HG02623 (cell line): ENCODE results near the gene TBPL2.
"Not testable (repeated sequence)": the region's sequence is repeated elsewhere in the genome, so short reads cannot be mapped to it uniquely, and the experiment has no call there.

Experiments
- ATAC-seq: cut with Tn5 transposase; IDR thresholded peaks from one replicate; pipeline ENCODE4 v1.9.1; 2021; ENCODE audit warnings: moderate library complexity; ENCODE audit not compliant: unreplicated experiment

Gene TBPL2

DNA sequence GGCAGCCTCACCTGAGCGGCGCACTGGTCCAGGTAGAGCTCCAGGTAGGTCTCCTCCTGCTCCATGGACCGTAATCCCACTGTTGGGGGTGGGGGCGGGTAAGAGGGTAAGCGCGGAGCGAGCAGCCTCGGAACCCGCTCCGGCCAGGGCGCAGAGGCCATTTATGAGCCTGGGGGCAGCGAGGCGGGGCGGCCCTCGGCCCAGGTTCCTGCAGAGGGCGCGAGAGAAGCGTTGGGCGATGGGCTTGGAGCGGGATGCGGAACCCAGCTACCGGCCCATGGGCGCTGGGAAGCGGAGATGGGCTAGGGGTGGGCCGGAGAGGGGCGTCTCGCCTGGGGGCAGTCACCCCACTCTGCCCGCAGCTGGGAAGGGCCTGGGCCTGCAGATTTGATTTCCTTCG lies at the start of gene TBPL2:
Gene TBPL2, minus strand, starts transcription at position 232 of the 400 bp plus-strand sequence. Its CDS starts 167 bp downstream, at position 65.
- ATAC-seq = no peak

DNA sequence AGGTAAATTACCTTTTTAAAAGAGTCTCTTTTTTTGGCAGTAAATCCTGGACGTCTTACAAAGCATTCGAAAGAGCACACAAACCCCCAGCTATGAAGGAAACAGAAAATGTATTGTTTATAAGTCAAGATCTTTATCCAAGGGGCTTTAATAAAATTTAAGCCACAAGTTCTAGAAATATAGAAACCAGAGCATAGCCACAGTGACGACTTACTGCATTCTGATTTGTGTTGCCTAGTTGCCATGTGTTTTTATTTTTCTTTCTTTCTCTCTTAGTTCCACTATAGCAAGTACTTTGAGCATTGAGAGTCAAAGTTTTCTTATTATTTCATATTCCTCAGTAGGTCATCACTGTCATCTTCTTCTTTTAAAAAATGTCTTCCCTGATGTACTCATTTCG lies 47.8 kb upstream of the TBPL2 start:
- no peak for ATAC-seq

DNA sequence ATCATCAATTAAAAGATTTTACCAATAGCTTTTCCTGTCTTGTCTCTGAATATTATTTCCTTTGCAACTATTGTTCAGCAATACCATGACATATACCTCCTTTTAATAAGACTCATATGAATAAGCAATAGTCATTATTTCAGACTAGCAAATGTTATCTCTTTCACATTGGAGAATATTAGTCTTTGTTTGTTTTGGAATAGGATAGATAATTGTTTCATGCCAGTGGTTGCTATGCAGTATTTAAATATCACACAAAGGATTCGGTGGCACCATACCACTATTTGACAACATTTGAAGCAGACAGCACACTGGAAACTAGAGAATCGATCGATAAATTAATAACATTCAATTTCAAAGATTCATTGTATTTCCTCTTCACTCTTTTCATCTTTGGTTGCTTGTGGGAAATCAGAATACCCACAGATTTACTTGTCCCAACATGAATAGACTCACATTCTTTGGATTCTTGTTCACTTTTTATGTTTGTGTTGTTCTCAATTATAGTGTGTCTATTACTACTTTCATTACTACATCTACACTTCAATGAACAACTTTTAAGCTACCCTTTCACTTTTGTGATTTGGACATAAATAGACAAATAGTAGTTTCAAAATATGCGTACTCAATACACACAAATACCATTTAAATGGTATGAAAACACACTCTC lies 42.7 kb upstream of the TBPL2 start:
- no peak for ATAC-seq

DNA sequence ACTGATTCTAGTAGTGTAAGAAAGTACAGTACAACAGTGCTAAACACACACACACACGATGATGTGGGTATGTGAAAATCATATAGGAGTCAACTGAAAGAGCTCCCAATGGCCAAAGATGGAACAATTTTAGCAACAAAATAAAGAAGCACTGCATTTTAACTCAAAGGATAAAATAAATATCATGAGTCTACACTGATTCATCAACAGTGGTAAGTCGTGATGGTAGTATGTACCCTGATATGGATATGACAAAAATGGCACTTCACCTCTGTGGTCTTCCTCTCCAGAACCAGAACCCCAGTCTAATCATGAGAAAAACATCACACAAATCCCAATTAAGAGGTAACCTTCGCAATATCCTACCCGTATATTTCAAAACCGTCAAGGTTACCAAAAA lies 41.4 kb upstream of the TBPL2 start:
- ATAC-seq = no peak

DNA sequence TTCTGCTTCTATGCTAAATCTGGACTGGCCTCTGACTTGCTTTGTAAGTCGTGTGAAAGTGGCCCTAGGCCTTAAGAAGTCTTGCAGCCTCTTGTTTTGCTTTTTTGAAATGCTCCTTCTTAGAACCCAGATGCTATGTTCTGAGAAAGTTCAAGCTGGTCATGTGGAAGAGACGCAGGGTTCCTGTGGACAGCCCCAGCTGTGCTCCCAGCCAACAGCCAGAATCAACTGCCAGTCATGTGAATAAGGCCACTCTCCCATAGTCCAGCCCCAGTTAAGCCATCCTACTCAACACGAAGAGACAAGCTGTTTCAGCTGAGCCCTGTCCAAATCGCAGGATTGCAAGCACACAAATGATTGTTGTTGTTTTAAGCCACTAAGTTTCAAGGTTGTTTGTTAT lies 37.3 kb upstream of the TBPL2 start:
- ATAC-seq = no peak

DNA sequence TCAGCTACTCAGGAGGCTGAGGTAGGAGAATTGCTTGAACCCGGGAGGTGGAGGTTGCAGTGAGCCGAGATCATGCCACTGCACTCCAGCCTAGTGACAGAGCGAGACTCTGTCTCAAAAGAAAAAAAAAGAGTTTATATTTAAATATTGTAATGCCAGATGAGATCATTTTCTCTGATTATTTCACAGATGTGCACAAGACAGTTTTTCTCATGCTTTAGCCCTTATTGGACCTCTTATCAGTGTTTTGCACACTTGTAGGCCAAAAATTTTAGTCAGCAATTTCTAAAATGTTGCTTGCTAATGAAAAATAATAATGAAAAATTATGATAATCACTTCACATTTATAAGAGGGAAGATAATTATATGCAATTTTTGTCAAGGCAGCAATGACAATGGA lies 36.0 kb upstream of the TBPL2 start:
- not testable (repeated sequence) for ATAC-seq

DNA sequence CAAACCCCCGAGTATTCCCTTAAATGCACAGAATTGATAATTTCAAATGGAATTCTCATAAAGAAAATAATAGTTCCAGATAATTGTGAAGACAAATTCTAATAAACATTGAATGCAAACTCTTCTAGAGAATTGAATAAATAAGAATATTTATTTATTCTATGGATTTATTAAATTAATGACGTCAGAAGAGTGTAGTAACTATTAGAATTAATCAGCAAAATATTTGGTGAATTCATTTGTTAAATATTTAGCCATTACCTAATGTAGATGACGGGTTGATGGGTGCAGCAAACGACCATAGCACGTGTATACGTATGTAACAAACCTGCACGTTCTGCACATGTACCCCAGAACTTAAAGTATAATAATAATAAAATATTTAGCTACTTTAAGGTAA lies 33.4 kb upstream of the TBPL2 start:
- ATAC-seq = no peak

DNA sequence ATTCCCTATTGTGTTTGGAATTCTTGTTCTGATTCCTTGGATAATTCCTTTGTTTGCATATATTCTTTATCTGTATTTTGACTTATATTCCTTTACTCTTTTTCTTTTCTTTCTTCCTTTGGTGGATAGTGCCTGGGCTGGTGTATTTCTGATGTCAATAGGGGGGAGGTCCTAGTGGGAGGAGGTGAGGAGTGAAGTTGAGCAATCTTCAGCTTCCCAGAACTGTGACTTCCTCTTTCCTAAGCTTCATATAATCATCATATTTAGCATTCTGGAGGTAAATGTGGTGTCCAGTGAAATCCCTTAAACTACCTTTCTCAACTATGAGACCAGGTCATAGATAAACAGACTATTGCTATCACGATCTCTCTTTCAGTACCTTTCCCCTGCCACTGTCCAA lies 29.6 kb upstream of the TBPL2 start:
- ATAC-seq = no peak

DNA sequence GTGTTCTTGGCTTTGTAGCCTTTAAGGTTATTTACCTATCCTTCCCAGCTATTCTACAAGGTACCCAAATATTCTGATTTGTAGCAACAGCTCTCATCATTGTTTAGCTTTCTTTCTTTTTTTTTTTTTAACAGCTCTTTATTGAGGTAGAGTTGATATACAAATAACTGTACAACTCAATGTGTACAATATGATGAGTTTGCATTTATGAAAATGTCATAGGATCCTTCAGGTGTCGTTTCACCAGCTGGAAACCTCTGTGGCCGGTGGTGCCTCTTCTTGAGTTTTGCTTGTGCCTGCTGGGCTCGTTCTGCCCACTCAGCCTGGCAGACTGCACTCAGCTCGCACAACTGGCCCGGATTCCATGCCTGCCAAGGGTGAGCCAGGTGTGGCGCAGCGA lies 26.9 kb upstream of the TBPL2 start:
- no peak for ATAC-seq

DNA sequence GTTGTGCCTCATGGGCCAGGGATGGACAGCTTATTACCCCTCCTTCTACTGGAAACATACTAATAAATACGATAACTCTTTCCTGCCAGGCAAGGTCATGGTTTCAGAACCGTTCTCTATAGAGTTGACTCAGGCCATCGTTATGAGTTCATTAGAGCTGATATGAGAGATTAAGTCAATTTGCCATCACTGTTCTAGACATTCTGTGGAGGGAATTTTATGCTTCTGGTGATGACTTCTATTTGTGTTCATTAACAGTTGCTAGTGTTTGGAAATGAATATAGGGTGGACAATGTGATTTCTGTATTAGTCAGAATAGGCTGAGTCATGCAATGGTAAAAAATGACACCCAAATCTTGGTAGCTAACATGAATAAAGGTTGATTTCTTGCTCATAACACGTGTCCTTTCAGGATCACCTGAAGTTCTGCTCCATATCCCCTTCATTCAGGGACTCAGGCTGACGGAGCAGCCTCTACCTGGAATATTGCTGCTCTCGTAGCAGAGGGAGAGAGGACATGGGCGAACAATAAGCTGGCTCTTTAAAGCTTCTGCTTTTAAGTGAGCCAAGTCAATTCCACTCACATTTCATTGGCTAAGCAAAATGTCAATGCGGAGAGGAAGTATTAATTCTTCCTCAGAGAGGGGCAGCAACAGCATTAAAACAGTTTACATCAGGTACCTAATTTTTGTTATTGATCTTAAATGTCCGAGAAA lies 18.5 kb upstream of the TBPL2 start:
- peak; percentile 85 for ATAC-seq

DNA sequence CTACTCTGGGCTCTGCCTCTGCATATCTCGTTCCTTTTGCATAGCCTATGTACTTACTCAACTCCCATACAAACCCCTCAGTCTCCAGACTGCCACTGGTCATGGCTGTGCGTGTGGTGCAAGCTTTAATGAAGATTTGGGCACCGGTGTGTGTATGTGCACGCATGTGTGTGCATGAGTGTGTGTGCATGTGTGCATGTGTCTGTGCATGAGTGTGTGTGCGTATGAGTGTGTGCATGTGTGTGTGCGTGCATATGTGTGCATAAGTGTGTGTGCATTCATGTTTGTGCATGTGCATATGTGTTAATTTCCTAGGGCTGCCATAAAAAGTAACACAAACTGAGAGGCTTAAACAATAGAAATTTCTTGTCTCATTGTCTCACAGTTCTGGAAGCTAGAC lies 17.1 kb upstream of the TBPL2 start:
- ATAC-seq = no peak

DNA sequence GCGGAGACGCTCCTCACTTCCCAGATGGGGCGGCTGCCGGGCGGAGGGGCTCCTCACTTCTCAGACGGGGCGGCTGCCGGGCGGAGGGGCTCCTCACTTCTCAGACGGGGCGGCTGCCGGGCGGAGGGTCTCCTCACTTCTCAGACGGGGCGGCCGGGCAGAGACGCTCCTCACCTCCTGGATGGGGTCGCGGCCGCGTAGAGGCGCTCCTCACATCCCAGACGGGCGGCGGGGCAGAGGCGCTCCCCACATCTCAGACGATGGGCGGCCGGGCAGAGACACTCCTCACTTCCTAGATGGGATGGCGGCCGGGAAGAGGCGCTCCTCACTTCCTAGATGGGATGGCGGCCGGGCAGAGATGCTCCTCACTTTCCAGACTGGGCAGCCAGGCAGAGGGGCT lies 16.0 kb upstream of the TBPL2 start:
- ATAC-seq = not testable (repeated sequence)

DNA sequence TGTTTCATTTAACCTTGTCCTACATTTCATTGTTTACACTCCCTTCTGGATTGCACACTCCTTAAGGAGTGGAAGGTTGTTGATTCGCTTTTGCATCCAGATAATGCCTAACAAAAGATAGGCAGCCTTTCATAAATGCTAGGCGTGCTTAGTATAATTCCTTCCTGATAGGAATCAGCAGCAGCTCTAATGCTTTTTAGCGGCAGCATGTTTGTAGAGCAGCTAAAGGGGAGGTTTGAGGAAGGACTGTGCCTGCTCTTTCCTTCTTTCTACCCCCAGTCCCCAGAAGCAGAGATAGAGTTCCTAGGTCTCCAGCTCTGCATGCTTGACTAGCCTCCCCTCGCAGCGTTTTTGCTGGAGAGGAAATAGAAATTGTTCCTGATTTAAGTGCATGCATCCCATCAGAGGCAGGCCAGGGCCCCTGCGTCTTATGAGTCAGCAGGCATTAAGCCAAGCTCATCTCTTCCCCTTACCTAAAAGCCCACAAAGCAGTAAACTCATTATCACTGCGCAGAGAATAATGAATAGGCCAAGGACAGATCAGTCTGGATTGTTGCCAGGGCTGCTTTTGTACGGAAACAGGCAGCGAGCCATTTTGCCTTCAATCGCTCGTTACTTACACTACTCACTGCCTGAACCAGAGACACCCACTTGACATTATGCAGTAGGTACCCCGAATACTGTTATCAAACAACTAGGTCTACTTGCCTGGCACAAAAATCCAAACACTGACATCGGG lies 14.0 kb upstream of the TBPL2 start:
- no peak for ATAC-seq

DNA sequence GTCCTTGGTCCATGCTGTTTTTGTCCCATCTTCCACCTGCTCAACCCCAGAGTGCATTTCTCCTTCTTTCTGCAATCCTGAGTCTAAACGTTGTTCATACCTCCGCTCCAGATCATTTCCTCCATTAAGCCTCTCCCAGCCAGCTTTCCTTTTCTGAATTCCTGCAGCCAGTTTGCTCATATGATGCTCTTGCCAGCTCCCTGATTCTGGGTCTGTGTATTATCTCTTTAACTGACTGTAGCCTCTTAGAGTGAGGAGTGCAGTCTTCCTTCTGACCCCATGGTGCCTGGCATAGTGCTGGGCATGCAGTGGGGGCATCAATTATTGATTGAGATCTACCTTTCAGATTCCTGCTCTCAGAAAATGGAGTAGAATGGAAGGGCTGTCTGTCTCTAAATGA lies 11.5 kb upstream of the TBPL2 start:
- ATAC-seq = no peak

DNA sequence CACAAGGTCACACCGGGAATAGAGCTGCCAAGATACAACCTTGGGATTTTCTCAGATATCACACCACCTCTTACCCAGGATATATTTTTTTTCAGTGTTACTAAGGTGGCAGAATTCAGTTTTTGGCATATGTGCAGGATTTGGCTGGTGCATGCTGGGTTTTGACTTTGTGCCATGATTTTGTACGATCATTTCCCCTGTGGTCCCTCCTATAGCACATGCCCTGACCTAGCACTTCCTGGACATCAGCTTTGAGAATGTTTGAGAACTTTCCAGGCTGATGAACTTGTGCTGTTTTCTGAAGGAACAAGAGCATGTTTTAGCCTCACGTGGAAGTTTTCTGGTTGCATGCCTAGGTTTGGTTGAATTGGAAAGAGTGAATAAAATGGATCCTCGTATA lies 11.0 kb upstream of the TBPL2 start:
- no peak for ATAC-seq

DNA sequence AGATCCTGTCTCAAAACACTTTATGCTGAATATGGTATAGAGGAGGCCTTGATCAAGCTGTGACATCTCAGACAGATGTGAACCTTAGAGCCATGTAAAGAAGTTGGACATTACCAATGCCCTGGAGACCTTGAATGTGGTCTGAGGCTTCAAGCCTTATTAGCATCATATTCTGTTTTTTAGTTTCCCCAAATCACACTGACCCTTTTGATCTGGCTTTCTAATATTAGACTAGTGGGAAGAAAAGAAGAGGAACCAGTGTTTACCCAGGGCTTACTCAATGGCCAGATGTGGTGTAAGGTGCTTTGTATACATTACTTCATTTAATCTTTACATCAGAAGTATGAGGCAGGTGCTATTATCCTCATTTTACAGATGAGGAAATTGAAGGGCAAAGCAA lies 10.6 kb upstream of the TBPL2 start:
- no peak for ATAC-seq

DNA sequence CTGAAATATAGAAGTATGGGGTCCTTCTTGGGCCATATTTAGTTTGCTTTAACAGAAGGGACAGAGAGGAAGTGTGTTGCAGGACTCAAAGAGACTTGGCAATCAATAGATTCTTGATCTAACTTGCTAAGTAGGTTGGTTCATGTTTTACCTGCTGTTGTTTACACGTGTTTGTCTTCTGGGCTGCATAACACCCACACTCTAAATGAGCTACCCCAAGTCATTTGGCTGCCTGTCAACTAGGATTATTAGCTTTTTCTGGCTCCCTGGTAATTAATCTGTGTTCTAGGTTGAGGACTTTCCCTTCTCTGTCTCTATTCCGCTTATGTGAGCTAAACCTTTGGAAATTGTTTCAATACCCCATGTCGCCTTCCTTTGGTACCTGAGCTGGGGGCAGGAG lies 10.1 kb upstream of the TBPL2 start:
- ATAC-seq = no peak

DNA sequence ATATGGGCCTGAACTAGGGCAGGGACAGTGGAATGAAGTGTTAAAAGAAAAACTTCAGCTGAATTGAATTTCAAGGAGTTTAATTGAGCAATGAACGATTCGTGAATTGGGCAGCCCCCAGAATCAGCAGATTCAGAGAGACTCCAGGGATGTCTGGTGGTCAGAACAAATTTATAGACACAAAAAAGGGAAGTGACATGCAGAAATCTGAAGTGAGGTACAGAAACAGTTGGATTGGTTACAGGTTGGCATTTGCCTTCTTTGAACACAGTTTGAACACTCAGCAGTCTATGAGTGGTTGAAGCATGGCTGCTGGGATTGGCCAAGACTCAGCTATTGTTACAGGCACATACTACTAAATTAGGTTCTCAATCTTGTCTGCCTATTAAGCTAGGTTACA lies 9.7 kb upstream of the TBPL2 start:
- no peak for ATAC-seq

DNA sequence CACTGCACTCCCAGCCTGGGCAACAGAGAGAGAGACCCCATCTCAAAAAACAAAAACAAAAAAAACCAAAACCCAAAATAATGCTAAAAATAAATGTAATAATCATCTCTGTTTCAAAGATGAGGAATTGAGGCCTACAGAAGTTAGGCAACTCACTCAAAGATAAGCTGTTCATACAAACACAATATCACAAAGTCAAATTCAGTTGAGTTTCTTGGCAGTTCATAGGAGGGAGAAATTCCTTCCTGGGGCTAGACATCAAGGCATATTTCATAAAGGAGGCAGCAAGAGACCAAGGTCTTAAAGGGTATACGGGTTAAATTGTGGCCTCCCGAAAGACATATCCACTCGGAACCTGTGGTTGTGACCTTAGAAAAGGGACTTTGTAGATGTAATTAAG lies 8.7 kb upstream of the TBPL2 start:
- no peak for ATAC-seq

DNA sequence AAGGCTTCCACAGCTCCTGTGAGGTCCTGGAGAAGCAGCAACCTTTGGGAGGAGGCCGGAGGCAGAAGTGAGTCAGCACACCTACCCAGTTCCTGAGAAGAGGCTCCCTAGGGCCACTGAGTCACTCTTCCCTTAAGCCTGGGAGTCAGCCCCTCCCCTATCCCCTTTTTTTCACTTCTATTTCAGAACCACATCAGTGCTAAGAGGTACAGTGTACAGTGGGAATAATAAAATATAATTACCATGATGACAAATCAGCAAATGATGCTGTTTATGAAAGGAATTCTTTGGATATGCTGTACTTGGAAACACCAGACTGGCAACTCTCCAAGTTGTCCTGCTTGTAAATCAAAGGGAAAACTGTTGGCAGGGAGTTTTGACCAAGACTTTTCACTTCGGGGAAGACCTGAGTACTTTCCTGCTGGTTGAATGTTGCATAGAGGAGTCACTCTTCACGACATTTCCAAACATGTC lies 7.8 kb upstream of the TBPL2 start:
- no peak for ATAC-seq

DNA sequence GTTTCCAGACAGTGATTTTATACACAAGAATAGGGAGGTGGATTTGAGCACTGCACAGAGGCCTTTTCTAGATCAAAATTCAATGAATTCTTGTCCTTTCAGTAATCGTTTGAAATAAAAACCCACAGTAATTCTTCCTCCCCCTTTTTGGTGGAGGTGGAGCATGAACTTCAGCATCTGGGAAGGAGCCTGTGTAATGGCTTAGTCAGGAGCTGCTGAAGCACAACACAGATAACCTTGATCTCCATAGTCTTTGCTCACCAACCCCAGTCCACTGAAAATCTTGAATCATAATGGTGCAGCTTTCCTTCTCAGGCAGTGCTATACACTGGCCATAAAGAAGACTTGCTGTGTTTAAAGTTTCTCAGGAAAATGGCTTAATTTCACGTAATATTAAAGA lies 6.4 kb upstream of the TBPL2 start:
- no peak for ATAC-seq

DNA sequence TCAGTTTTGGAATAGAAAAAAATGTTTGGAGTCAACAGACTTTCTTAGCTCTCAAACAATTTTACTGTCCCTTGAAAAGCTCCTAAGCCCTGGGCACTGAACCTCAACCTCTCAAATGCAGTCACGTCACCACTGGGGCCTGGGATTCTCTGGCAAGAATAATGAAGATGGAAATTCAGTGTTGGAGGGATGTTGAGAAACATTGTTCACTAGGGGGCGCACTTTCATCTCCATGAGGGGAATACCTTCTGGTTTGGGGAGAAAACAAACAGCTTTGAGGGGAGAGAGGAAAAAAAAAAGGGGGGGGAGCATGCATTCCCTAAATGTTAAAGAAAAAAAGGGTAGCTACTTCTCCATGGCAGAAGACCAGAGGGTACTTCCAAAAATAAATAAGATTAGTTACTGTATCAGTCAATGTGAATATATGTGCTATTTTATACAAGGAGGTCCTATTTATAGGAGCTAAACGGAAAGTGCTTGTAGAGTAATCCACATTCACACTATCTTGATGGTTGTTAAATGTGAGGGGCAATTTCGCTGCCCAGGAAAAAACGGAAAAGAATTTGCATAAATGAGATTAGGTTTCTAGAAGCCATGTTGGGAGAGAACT lies 5.8 kb upstream of the TBPL2 start:
- ATAC-seq = no peak
